Measurements from ENCODE around the gene CELA1.

CELA1 gene

DNA sequence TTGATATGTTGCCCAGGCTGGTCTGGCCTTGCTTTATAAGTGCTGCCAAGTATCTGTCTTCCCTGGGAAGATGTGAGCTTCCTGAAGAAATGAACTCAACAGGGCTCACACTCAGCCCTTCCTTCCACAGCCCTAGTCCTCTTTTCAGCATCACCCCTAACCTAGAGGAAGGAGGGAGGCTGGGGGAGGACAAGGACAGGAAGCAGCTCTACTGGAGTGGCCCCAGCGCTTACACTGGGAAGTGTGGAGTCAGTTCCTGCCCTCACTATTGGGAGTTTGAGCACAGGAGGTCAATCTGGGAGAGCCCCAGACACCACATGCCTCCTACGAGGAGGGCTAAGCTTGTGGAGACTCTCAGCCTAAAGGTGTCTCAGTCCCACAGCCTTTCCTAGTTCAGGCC is 27.9 kb upstream of the CELA1 start:
- DNase-seq: no peak

DNA sequence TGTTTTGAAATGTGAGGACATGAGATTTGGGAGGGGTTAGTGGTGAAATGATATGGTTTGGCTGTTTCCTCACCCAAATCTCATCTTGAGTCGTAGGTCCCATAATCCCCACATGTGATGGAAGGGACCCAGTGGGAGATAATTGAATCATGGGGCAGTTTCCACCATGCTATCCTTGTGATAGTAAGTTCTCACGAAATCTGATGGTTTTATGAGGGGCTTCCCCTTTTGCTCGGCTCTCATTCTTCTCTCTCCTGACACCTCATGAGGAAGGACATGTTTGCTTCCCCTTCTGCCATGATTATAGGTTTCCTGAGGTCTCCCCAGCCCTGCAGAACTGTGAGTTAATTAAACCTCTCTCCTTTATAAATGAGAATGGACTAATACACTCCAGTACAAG is 26.7 kb upstream of the CELA1 start:
- no peak for DNase-seq

DNA sequence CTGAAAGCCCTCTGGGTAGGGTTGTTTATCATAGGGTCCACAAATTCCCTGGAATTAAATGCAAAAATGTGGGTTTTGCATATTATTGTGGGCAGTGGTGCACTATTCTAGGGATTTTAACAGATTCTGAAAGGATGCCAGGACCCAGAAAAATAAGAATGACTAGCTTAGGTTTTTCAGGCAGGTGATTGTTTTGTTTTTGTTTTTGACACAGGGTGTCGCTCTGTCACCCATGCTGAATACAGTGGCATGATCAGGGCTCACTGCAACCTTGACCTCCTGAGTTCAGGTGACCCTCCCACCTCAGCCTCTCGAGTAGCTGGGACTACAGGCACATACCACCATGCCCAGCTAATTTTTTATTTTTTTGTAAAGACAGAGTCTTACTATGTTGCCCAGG is 25.5 kb upstream of the CELA1 start:
- no peak for DNase-seq

DNA sequence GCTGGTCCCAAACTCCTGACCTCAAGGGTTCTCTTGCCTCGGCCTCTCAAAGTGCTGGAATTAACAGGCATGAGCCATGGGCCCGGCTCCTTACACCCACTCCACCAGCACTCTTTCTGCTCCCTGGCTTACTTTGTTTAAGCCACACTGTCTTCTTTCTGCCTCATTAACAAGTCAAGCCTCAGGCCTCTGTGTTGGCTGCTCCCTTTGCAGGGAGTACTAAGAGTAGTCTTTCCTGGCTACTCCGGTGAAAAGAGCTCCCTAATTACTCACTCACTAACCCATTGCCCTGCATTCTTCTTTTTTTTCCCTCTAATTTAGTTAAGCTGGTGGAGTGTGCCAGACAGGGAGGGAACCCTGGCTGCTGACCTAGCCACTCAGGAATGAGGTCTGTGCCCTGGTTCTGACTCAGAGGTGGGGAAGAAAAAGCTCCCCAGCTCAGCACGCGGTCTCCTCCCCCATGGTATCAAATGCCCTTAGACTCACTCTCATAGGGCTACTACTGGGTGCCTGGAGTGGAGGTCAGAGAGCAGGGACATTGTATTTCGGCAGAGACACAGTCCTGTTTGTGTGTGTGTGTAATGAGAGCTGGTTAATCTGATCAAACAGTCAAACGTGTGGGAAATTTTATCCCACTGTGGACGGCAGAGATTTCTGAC is 24.9 kb upstream of the CELA1 start:
- no peak for DNase-seq

DNA sequence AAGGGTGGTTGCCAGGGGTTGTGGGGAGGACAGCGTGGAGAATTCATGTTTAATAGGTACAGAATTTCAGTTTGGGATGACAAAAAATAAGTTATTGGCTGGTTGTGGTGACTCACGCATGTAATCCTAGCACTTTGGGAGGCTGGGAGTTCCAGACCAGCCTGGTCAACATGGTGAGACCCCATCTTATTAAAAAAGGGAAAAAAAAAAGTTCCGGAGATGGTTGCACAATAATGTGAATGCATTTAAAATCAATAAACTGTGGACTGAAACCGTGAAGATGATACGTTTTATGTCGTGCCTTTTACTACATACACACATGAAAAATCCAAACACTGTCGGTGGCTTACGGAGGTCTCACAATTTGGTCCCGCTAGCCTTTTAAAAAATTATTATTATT is 24.2 kb upstream of the CELA1 start:
- no peak for DNase-seq

DNA sequence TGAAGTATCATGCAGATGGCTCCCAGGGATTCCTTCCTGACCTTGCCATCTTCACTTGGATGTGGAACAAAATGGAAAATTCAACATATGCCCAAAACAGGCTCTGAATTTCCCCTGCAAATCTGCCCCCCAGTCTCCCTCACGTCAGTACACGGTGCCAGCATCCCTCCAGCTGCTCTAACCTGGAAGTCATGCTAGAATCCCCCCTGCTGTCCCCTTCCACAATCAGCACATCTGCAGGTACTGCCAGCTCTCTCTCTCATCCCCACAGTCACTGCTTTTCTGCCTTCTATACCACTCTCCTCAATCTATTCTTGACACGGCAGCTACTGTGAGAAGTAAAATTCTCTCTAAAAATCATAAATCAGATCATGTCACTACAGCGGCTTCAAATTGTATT is 23.1 kb upstream of the CELA1 start:
- DNase-seq: no peak

DNA sequence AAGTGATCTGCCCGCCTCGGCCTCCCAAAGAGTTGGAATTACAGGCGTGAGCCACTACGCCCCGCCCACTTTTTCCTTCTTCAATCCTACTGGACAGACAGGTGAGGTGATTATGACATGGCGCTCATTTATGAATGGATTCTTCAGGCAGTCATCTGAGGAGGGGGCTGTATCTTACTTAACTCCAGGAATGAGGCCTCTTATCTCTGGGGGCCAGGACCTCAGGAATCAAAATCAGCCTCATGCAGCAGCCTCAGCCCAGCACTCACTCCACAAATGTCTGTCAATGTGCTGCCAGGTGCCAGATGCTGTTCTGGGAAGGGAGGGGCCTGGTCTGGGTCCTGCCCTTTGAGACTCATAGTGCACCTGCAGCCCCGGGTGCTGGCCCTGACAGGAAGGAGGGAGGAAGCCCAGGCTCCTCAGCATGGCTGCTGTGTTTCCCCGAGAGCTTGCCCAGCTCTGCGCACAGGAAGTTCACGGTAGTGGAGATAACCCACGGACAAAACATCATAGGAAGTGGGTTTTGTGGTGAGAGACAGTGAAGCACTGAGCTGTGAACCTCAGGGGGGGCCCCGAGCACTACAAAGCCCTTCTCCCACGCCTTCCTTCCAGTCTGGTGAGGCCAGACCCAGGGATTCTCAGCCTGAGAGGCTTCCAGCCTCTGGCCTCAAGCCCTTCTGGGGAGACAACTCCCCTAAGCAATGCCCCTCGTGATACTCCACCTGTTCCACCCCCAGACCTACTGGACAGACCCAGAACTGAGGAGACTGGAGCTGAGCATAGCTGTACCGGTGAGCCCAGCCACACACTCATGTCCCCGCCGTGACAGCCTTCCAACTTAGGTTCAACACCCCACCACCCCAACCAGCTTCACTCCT is 22.4 kb upstream of the CELA1 start:
- DNase-seq: peak; percentile 93

DNA sequence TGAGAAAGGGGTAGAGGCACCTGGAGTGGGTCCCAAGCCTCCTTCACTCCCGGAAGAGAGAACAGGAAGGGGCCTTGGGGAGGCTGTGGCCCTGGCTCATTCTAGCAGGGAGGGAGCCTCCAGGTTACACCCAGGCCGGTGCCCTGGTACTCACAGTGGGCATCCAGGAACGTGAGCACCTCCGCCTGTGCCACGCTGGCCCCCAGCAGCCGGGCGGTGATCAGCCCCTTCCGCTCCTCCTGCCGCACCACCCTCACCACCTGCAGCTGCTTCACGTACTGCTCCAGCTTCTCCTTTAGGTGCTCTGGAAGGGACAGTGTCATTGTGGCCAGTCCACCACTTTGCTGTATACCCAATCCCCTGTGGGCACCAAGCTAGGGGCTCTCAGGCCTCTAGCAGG is 18.8 kb upstream of the CELA1 start:
- no peak for DNase-seq

DNA sequence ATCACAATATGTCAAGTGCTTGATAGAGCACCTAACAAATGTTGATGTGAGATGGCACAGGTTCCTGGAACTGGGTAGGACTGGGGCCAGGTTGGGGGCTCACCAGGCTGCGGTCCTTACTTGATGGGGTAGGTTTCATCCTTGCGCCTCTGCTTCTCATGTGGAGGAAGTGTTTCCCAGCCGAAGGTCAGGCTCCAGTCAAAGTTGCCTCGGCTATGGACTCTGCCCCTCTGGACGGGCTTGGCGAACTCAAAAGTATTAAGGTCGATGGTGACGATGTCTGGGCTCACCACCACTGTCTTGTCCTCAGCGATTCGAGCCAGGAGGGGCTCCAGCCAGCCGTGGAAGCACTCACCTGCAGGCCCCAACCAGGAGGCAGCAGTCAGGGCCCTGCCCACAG is 17.5 kb upstream of the CELA1 start:
- DNase-seq: no peak

DNA sequence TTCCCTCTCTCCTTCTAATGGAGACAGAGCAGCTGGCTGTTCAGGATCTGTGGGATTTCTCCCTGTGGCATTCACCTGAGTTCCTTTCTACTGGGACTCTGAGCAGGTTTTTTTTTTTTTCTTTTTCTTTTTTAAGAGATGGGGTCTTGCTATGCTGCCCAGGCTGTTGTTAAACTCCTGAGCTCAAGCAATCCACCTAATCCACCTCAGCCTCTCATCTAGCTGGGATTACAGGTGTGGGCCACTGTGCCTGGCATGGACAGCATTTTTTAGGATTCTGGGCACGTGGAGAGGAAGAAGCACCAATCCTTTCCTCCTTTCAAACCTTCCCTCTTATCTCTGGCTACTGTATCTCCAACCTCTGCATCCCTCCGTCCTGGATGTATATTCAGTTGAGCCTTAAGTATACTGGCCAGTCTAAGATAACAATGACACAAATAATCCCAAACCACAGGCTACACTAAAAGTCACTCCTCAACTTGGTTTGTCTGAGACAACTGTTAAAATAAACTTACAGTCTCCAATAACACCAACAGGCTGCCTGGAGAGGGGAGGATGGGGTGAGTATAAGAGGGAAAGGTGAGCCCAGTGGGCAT is 16.4 kb upstream of the CELA1 start:
- DNase-seq: no peak

DNA sequence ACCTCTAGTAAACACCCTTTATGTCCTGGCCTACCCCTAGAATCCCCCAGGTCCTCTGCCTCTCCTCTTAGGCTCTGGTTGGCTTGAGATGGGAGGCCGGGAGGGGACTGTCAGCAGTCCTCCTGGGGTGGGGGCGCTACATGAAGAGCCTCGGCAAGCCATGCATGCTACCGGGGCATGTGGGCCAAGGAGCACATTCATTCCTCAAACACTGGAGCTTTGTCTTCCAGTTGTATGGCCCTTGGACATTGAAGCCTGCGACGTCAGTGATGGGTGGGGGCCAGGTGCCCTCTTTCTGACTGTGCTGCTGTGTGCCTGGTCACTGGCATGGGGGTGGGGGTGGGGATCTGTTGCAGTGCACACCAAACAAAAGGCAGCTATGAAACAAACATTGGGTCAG is 15.8 kb upstream of the CELA1 start:
- DNase-seq: no peak

DNA sequence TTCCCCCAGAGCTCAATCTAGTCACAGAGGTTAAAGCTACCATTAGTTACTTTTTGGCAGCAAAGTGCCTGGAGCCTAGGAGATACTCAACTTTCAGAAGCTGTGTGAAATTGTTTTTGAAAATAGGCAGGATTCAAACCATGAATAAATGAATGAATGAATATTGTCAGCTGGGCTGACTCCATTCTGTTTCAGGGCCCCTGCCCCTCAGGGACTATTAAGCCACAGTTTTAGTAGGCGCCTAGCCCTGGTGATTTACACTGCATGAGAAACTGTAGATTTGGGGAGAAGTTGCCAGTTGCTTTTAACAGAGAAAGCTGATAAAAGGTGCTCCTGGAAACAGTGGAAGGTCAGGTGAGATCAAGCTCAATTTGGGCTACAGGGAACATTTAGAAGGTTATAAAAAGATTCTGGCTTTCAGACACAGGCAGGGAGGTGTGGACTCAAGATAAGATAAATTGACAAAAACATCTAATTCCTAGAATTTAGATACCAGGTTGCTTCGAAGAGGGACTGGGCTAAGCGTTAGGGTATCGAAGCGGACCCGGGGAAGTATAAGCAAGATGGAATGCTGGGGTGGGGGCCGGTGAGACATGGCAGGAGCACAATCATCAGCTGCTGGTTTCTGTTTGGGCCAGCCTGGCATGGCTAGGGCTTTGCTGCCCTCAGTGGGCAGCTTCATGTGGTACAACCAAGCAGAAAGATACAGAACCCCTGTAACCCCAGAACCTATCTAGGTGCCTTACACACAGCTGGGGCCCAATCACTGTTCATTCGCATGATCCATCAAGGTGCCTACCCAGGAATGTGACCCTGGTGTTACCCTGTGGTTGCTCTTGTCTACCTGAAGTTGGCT is 14.9 kb upstream of the CELA1 start:
- DNase-seq: no peak

DNA sequence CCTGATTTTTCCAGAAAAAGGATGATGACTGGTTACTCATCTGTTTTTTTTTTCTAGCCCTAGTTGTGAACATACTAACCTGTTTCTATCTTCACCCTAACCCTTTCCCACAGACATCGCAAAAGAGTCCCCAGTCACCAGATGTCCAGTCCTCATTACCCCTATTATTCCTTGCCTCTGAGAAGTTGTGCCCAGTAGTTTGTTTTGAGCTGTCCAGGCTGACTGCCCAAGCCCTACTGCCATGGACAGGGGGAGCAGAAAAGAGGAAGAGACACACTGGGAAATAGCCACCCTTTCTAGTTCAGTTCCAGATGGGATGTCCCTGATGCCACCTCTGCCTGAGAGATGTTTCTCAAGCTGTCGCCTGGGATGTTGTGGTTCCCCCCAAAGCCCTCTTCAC is 13.8 kb upstream of the CELA1 start:
- no peak for DNase-seq

DNA sequence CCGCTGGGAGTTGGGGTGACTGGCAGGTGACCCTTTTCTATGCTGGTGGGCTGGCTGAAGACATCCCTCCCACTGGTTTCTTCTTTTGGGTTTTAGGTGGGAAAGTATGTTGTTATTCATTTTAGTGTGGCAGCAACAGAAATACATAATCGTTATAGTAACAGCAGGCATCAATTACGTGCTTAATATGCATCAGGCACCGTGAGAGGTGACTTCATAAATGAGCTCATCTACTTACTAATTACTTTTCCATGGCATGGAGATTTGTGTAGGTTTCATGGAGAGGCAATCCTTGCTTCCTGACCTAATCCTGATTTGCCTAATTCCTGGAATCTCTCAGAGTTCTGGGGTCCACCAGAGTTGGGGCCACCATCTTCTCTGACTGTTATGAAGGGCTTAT is 13.4 kb upstream of the CELA1 start:
- DNase-seq: no peak

DNA sequence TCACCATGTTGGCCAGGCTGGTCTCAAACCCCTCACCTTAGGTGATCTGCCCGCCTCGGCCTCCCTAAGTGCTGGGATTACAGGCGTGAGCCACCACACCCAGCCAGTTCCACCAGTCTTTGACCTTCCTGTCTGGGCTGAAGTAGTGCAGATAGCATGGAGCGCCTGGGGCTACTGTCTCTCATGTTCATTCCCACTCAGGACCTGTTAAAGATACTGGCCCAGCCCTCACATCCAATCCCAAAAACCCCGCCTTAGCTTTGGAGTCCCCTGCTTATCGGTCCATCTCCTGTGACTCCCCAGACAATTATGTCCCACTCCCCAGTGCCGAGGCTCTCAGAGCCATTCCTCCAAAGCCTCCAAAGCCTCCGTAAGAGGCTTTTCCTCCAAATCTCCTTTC is 12.0 kb upstream of the CELA1 start:
- DNase-seq: no peak

DNA sequence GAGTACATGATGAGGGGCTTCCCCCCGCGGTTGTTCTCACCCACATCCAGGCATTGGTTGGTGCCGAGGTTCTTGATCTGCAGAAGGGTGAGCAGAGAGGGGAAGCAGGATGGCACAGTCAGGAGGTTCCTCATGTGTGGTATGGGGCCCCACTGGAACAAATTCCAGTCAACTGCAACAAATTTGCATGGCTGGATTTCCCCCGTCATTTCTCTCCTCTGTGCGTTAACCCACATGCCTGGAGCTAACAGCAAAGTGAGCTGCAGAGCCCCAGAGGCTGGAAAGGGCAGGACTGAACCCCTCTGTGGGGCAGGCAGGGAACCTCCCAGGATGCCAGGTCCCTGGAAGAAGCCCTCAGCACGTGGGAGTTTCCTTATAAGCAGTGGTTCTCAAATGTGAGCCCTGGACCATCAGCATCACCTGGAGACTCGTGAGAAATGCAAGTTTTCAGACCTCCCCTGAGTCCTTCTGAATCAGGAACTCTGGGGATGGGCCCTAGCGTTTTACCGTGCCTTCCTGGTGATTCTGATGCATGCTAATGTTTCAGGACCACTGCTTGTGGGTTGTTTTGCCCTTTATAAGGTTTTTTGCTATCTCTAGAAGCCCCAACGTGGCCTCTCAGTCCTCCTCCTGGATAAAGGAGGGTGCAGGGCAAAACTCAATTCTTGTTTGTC is 11.0 kb upstream of the CELA1 start:
- DNase-seq: no peak

DNA sequence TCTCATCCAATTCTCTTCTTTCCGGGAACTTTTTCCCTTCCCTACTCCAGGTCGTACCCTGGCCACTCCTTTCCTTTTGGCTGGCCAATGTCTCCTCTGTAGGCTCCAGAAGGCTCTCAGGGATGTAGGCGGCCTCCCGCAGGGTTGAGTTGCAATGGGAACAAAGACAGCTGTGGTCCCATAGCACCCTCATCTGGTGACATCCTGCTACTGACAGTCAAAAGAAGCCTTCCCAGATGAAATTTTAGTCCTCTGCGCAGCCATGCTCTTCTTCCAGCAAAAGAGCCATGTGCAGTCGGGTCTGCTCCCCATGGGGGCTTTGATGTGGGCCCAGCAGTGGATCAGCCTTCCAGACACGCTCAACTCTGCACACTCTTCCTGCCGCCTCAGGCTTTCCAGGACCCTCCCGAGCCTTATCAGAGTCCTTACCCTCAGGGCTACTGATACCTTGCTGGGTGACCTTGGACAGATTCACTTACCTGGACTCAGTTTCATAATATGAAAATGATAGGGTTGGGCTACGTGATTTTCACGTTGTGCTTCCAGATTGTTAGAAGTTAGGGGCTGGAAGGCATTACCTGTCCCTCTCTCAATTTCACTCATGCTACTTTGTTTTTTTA is 5.5 kb upstream of the CELA1 start:
- DNase-seq: peak; percentile 71

DNA sequence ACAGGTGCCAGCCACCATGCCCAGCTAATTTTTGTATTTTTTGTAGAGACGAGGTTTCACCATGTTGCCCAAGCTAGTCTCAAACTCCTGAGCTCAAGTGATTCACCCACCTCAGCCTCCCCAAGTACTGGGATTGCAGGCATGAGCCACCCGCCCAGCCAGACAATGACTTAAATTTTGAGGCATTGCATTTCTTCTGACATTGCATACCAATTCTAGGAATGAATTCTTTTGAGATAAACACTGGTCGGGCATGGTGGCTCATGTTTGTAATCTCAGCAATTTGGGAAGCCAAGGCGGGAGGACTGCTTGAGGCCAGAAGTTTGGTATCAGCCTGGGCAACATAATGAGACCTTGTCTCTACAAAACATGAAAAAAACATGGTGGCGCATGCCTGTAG is 2.5 kb upstream of the CELA1 start:
- no peak for DNase-seq

DNA sequence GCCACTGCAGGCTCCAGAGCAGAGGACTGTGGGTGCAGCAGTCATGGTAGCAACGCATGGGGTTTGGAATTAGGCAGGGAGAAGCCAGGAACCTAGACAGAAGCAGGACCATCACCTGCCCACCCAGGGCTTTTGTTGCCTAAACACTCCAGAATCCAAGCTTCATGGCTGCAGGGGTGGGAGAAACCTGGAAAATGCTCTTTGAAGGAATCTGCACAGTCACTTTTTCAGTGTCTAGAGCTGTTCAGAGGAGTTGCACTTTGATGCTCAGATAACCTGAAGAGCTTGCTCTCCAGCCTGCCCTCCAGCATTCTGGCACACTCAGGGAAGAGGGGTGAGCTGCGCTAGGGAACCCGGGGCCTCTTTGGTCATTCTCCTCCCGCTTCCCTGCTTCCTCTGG is 1.6 kb upstream of the CELA1 start:
- no peak for DNase-seq

DNA sequence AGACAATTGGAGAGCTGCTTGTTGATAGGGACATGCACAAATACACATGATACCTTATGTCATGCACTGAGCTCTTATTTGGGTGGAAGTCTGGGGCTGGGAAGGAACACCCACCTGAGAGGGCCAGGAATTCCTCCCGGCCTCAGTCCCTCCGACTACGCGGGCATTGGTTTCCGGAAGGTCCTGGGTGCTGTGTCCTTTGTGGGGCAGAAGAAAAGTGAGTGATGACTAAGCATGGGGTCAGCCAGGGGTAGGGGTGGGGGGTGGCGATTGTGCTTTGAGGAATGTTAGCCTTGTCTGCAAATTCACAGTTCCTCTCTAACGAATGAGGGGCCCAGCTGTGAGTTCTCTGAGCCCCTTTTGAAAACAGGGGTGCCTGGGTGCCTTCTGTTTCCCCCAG is 798 bp downstream of the CELA1 start:
- no peak for DNase-seq

DNA sequence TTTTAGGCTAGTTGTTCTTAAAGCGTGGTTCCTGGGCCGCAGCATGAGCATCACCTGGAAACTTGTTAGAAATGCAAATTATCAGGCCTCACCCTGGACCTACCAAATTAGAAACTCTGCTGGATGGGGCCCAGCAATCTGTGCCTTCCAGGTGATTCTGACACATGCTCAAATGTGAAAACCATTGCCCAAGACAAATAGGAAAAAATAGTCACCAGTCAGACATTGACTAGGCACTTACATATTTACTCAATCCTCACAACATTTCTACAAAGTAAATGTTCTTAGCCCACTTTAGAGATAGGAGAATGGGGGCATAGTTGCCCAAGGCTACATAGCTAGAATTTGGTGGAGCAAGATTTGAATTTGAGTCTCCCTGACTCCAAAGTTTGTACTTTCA is 3.3 kb downstream of the CELA1 start:
- DNase-seq: no peak

DNA sequence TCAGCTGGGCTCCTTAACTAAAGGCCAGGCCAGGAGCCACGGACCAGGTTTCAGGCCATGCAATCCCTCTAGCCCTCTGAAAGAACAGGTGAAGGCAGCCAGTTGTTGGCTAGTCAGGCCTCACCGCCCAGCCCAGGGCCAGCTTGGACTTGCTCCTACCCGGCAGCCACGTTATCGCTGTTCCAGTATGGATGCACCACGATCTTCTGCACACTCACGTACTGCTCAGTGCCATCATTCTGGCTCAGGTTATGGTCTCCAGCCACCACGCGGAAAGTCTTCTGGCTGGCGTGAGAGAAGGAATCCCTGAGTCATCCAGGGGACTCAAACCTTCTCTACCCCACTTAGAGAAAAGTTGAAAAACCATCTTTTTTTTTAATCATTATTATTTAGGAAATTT is 4.1 kb downstream of the CELA1 start:
- DNase-seq: no peak
